Subcutaneous abdominal adipose tissue (tissue), 5 donors: ENCODE data around the gene RAI14.

Experiments
- H3K27ac ChIP-seq: one replicate; pipeline ENCODE4 v1.7.0; 2013; ENCODE audit warnings: low read depth, mild to moderate bottlenecking, inconsistent platforms, low read length, moderate library complexity
- H3K27me3 ChIP-seq, 5 donors: one replicate each; pipeline ENCODE4 v1.7.0; 2013; ENCODE audit warnings: low read length in 5 of 5, inconsistent platforms in 1 of 5; ENCODE audit not compliant: control insufficient read depth in 5 of 5, insufficient read depth in 4 of 5
- H3K36me3 ChIP-seq, 5 donors: one replicate each; pipeline ENCODE4 v1.7.0; 2013; ENCODE audit warnings: low read length in 5 of 5; ENCODE audit not compliant: control insufficient read depth in 5 of 5, insufficient read depth in 5 of 5
- H3K4me1 ChIP-seq, 5 donors: one replicate each; pipeline ENCODE4 v1.7.0; 2013; ENCODE audit warnings: low read length in 5 of 5, mild to moderate bottlenecking in 3 of 5, moderate library complexity in 1 of 5; ENCODE audit not compliant: control insufficient read depth in 5 of 5, insufficient read depth in 5 of 5
- H3K4me3 ChIP-seq, 5 donors: one replicate each; pipeline ENCODE4 v1.7.0; 2013; ENCODE audit warnings: low read length in 5 of 5, low read depth in 1 of 5
- H3K9ac ChIP-seq, 5 donors: one replicate each; pipeline ENCODE4 v1.7.0; 2013; ENCODE audit warnings: low read length in 5 of 5, mild to moderate bottlenecking in 4 of 5, moderate library complexity in 3 of 5
- H3K9me3 ChIP-seq, 5 donors: one replicate each; pipeline ENCODE4 v1.7.0; 2013; ENCODE audit warnings: low read length in 5 of 5; ENCODE audit not compliant: control insufficient read depth in 5 of 5
- donor health status: healthy.
- donor health status: healthy.
- donor health status: healthy.
- donor health status: healthy.
- donor health status: healthy.

RAI14 gene

DNA sequence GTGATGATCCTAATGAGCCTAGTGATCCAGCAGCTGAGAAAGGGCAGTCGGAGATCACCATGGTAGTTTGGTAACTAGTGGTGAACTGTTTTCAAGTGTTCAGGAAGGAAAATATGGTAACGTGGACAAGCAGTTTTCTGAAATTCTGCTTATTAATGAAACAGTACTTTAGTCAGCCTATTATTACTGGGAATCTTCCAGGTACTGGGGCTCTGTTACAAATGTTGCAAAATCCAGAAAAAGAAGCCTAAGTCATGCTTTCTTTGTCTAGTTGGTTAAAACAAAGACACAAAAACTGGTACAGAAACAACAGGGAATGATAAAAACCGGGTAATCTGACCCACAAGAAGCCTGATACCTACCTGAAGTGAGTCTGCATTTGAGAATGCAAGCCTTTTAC lies 201.0 kb downstream of the RAI14 start:
- Histone ChIP-seq H3K9ac (no peak overlapping the region), H3K36me3 (no peaks in the 10 kb centered on the region), H3K4me1 (no peaks in the 10 kb centered on the region), H3K27ac (no peak overlapping the region), H3K27me3 (no peaks in the 10 kb centered on the region), H3K4me3 (no peak overlapping the region), H3K9me3 (no peaks in the 10 kb centered on the region)

DNA sequence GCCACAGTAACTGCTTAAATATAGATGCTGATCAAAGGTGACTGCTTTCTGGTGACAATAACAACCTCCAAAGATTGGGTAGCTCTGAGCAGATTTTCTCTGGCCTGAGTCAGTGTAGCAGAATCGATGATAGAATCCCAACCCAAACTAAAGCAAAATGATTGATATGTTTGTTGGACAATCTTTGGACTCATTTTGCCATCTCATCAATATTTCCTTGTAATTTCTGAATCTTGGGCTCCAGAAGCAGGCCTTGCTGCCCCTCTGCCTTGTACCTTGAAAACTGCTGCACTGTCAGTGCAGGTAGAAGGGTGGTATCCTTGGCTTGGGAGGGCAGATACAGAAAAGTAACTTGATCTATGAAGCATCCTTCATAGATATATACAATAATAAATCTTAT lies 201.8 kb downstream of the RAI14 start:
- H3K36me3 ChIP-seq, result no peaks in the 10 kb centered on the region
- H3K27ac ChIP-seq, result no peak overlapping the region
- no peaks in the 10 kb centered on the region for H3K9me3 ChIP-seq
- no peak overlapping the region for H3K9ac ChIP-seq
- H3K4me3 ChIP-seq, result no peak overlapping the region
- H3K27me3 ChIP-seq, result no peaks in the 10 kb centered on the region
- H3K4me1 ChIP-seq, result peaks cover 0 to 4% (median 0%) of the 10 kb centered on the region in 5 donors

DNA sequence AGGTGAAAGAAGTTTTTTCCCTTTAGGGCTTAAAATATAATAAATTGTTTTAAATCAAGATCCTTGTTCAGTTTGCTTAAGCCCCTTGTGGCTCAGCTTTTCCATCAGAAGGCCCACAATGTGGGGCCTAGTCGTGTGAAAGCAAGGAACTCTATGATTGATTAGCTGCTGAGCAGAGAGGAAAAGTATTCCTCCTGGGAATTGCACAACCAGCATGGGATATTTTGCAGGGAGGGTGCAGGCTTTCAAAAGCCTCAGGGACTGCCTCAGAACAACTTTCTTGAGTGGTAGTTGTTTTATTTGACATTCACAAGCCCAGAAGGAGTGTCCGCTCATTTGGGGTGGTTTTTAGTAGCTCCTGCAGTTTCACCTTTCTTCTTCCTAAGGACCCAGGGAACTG lies 202.7 kb downstream of the RAI14 start:
- no peak overlapping the region for H3K27ac ChIP-seq
- no peak overlapping the region for H3K9ac ChIP-seq
- no peaks in the 10 kb centered on the region for H3K9me3 ChIP-seq
- H3K4me3 ChIP-seq, result no peak overlapping the region
- no peaks in the 10 kb centered on the region for H3K36me3 ChIP-seq
- peaks cover 0 to 13% (median 8%) of the 10 kb centered on the region in 5 donors for H3K4me1 ChIP-seq
- H3K27me3 ChIP-seq, result no peaks in the 10 kb centered on the region

DNA sequence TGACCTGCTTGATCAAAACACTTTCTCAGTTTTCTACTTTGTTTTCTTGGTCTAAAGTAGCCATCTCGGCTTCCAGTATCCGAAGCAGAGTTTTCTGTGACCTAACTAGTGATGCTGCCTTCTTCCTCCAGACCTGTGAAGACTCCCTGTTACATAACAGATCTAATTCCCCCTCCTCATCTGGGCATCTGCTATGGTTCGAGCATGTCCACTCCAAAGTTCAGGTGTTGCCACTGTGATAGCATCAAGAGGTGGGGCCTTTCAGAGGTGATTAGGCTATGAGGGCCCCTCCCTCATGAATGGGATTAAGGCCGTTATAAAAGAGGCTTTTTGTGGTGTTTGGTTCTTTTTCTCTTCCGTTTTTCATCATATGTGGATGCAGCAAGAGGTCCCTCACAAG lies 203.1 kb downstream of the RAI14 start:
- H3K9me3 ChIP-seq, result no peaks in the 10 kb centered on the region
- no peaks in the 10 kb centered on the region for H3K27me3 ChIP-seq
- no peak overlapping the region for H3K9ac ChIP-seq
- no peak overlapping the region for H3K27ac ChIP-seq
- peaks cover 0 to 17% (median 12%) of the 10 kb centered on the region in 5 donors for H3K4me1 ChIP-seq
- no peak overlapping the region for H3K4me3 ChIP-seq
- H3K36me3 ChIP-seq, result no peaks in the 10 kb centered on the region

DNA sequence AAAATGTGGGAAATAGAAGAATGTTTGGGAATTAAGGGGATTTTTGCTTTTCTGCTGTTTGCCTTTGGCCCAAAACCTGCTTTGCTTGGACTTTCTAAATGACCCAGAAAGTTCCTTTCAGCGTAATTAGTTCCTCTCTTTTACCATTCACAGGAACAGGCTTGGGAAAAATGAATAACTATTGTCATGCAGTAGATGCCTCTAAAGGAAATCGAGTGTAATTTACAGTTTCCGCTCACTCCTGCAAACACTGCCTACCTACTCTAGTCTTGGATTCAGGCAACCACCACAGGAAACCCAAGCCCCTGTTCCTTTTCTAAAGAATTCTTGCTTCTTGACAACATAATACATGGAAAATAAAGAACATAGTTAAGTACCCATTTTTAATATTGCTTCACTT lies 207.8 kb downstream of the RAI14 start:
- Histone ChIP-seq H3K9ac (no peak overlapping the region), H3K9me3 (no peaks in the 10 kb centered on the region), H3K27ac (no peak overlapping the region), H3K4me3 (no peak overlapping the region), H3K4me1 (peaks cover 0 to 19% (median 13%) of the 10 kb centered on the region in 5 donors), H3K36me3 (no peaks in the 10 kb centered on the region), H3K27me3 (no peaks in the 10 kb centered on the region)

DNA sequence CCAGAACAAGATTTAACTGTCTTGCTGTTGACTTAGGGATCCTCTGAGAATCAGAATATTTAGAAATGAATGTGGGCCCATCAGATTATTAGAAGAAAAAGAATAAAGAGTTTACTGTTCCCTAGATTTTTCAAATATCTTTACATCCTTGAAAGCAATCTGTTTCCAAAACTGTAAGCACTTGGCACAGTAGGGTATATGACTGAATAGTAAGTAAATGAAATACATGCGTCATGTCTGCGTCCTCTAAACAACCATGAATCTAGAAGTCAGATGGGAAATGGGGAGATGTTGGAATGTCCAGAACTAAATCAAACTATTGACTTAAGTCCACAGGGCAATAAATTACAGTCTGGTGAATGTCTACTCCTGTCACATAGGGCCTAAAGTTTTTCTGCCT lies 209.0 kb downstream of the RAI14 start:
- Histone ChIP-seq H3K27ac (no peak overlapping the region), H3K36me3 (no peaks in the 10 kb centered on the region), H3K9ac (no peak overlapping the region), H3K4me1 (peaks cover 0 to 19% (median 13%) of the 10 kb centered on the region in 5 donors), H3K9me3 (no peaks in the 10 kb centered on the region), H3K27me3 (no peaks in the 10 kb centered on the region), H3K4me3 (no peak overlapping the region)

DNA sequence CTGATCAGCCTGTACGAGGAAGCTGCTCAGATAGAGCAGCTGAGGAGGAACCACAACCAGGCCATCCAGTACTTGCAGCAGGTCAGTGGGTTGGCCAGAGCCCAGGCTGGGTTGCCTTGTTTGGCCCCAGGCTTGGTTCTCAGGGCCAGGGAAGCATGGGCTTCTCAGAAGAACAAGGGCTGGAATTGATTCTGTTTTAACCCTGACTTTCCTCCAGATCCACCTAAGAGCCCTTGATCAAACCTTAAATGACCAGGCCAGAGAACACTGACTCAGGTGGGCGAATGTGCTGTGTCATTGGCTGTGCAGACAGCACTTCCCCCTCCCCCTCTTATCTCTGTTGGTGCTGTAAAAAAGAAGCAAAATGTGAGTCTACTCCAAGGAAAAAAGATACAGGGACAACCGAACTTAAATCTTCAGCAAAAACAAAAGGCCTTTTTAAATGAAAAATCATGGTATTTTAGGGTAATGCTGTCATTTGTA lies 210.9 kb downstream of the RAI14 start:
- Histone ChIP-seq H3K36me3 (no peaks in the 10 kb centered on the region), H3K9ac (no peak overlapping the region), H3K4me1 (peaks cover 0 to 19% (median 13%) of the 10 kb centered on the region in 5 donors), H3K9me3 (no peaks in the 10 kb centered on the region), H3K4me3 (no peak overlapping the region), H3K27me3 (no peaks in the 10 kb centered on the region), H3K27ac (no peak overlapping the region)

DNA sequence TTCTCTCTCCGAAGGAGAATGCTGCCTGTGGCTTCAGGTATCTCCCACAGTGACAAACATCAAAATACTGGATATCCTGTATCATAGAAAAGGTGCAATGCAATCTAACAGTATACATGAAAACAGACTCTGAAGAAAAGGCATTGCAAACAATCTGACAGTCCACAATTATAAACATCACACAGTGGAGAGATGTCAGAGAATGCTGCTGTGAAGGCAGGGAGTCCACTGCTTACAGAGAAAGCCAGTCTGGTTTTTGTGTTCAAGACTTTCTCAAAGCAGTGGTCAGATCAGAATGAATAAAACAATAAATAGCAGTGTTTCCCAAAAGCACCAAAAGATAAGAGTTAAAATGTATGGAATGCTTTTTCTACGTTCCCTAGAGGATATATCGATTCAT lies 211.5 kb downstream of the RAI14 start:
- H3K4me3 ChIP-seq, result no peak overlapping the region
- H3K36me3 ChIP-seq, result no peaks in the 10 kb centered on the region
- H3K9me3 ChIP-seq, result no peaks in the 10 kb centered on the region
- no peak overlapping the region for H3K9ac ChIP-seq
- H3K4me1 ChIP-seq, result peaks cover 0 to 17% (median 13%) of the 10 kb centered on the region in 5 donors
- H3K27ac ChIP-seq, result no peak overlapping the region
- H3K27me3 ChIP-seq, result no peaks in the 10 kb centered on the region

DNA sequence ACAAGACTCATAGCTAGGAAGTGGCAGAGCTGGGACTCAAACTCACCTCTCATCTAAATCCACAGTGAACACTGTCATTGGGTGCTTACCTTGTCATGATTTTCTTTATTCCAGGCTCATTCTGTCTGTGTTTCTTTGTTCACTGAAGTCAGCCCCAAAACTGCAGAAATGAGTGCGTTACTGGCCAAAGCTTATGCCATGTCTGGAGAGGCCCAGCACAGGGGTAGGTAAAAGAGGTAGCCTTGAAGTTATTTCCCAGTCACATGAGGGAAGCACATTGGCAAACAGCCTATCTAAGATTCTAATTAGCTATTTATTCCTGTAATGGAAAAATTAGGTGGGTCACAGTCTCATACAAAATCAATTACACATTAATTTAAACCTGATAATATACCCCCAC lies 212.7 kb downstream of the RAI14 start:
- no peak overlapping the region for H3K9ac ChIP-seq
- H3K27ac ChIP-seq, result no peak overlapping the region
- no peak overlapping the region for H3K4me3 ChIP-seq
- no peaks in the 10 kb centered on the region for H3K36me3 ChIP-seq
- H3K9me3 ChIP-seq, result no peaks in the 10 kb centered on the region
- H3K27me3 ChIP-seq, result no peaks in the 10 kb centered on the region
- H3K4me1 ChIP-seq, result peaks cover 0 to 6% (median 4%) of the 10 kb centered on the region in 5 donors

DNA sequence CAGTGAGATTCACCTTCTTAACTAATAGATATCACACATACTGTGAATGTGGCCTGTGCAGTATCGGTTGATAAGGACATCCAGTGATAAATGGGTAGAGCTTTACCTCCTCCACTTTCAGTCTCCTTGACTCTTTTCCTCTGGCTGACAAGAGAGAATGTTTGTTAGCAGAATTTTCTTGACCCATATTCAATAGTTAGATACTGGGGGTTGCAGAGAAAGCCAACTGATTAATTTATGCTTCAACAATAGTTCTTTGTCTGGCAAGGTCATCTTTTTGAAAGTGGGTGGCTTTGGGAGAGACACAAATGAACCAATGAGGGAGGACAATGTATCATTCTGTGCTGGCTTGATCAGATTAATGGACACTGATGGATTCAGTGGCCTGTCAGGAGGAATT lies 213.1 kb downstream of the RAI14 start:
- peaks cover 0 to 1% (median 0%) of the 10 kb centered on the region in 5 donors for H3K4me1 ChIP-seq
- no peaks in the 10 kb centered on the region for H3K27me3 ChIP-seq
- no peak overlapping the region for H3K27ac ChIP-seq
- no peak overlapping the region for H3K4me3 ChIP-seq
- no peaks in the 10 kb centered on the region for H3K36me3 ChIP-seq
- H3K9ac ChIP-seq, result no peak overlapping the region
- H3K9me3 ChIP-seq, result no peaks in the 10 kb centered on the region

DNA sequence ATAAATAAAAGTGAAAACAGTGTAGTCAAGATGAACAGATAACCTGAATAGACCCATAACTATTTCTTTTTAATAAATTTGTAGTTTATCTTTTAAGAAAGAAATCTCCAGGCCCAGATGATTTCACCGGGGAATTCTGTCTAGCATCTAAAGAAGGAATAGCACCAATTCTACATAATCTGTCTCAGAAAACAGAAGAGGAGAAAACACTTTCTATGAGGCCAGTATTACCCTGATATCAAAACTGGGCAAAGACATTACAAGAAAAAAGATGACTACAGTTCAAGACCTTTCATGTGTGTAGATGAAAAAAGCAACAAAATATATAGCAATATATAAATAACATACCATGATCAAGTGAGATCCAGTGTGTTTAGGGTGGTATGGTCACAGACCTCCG lies 214.3 kb downstream of the RAI14 start:
- Histone ChIP-seq H3K36me3 (no peaks in the 10 kb centered on the region), H3K27ac (no peak overlapping the region), H3K4me3 (no peak overlapping the region), H3K9ac (no peak overlapping the region), H3K27me3 (no peaks in the 10 kb centered on the region), H3K4me1 (no peaks in the 10 kb centered on the region), H3K9me3 (peaks cover 0 to 2% (median 0%) of the 10 kb centered on the region in 5 donors)
